ENCODE measurements around the gene TIE1.

DNA sequence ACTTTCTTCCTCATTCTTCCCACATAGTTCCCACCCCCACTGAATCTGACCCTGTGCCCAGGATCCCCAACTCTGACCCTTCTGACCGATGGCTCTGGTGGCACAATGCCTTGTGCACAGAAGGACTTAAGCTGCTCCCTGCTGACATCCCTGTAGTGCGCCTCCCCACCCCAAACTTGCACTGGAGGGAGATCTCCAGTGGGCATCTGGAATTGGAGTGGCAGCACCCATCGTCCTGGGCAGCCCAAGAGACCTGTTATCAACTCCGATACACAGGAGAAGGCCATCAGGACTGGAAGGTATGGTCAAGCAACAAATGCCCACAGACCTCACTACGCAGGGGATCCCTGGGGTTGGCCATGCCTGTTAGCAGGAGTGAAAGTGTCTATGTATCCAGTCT, 45.9 kb downstream of the TIE1 start:
- TF ChIP-seq, protein P1, sequence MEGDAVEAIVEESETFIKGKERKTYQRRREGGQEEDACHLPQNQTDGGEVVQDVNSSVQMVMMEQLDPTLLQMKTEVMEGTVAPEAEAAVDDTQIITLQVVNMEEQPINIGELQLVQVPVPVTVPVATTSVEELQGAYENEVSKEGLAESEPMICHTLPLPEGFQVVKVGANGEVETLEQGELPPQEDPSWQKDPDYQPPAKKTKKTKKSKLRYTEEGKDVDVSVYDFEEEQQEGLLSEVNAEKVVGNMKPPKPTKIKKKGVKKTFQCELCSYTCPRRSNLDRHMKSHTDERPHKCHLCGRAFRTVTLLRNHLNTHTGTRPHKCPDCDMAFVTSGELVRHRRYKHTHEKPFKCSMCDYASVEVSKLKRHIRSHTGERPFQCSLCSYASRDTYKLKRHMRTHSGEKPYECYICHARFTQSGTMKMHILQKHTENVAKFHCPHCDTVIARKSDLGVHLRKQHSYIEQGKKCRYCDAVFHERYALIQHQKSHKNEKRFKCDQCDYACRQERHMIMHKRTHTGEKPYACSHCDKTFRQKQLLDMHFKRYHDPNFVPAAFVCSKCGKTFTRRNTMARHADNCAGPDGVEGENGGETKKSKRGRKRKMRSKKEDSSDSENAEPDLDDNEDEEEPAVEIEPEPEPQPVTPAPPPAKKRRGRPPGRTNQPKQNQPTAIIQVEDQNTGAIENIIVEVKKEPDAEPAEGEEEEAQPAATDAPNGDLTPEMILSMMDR (IDR thresholded peaks at IDR 0.05) = no peak
- TF ChIP-seq POLR2A (IDR thresholded peaks at IDR 0.05) = no peak

Data from gastroesophageal sphincter (tissue), 3 donors.